Measurements from ENCODE around the gene PDPK1. TPM values are rescaled to one million over a fixed set of nuclear protein-coding genes. Genes with fewer than 3 reads are reported as not detected.
"Not testable (repeated sequence)": the region's sequence is repeated elsewhere in the genome, so short reads cannot be mapped to it uniquely, and the experiment has no call there.

The PDPK1 gene

GRCh38 chr16:2651268-2651871, 113.5 kb downstream of the PDPK1 start:
- H3K36me3 ChIP-seq (ENCODE audit: insufficient read depth, low read length); H3K9ac ChIP-seq (ENCODE audit: low read depth, low read length); H3K9me3 ChIP-seq (replicated peaks; ENCODE audit: low read length); H3K4me1 ChIP-seq (ENCODE audit: control insufficient read depth, insufficient read depth, low read length); H3K27me3 ChIP-seq (ENCODE audit: control insufficient read depth, insufficient read depth, low read length); H3K4me2 ChIP-seq (ENCODE audit: low read length); H3K4me3 ChIP-seq (ENCODE audit: low read length): not testable (repeated sequence)

Small RNAs within 50 kb of the gene (small RNA-seq; reads per million reads assigned to genes)
- gene AC093525.1 = not detected
- not detected for gene MIR3178

Measured in skeletal muscle satellite cell (primary cell).